Activated B cell treated with CpG ODN at 0.5 μM for 24 hours (primary cell): ENCODE results near the gene TMEM117. TPM values are rescaled to one million over a fixed set of nuclear protein-coding genes. Genes with fewer than 3 reads are reported as not detected.

ENCODE experiments used
- ATAC-seq: fragments of 200-7000 bp; cut with Tn5 transposase; one replicate; pipeline ENCODE4 v1.10.0; 2021; ENCODE audit warnings: low read depth, mild to moderate bottlenecking, moderate library complexity
- CTCF ChIA-PET: fragments of 350-600 bp; sonication (Branson Sonifier 250); formaldehyde crosslinking; loops from one replicate; lab custom pipeline; 2021; ENCODE audit warnings: antibody characterized with exemption; lab: Charles Lee
- POLR2A ChIA-PET: fragments of 350-600 bp; sonication (Branson Sonifier 250); formaldehyde crosslinking; loops from one replicate; lab custom pipeline; 2021; ENCODE audit warnings: antibody characterized with exemption; lab: Charles Lee
- DNase-seq: peaks from one replicate; pipeline ENCODE4 v3.0.0; 2022
- H3K27ac Mint-ChIP-seq: one replicate; pipeline ENCODE4 v1.8.0; 2020; ENCODE audit warnings: mixed read lengths
- H3K27me3 Mint-ChIP-seq: one replicate; pipeline ENCODE4 v1.8.0; 2021; ENCODE audit warnings: mixed read lengths
- H3K36me3 Mint-ChIP-seq: one replicate; pipeline ENCODE4 v1.8.0; 2021; ENCODE audit warnings: low read depth, mixed read lengths
- H3K4me1 Mint-ChIP-seq: one replicate; pipeline ENCODE4 v1.8.0; 2021; ENCODE audit warnings: mixed read lengths
- H3K4me3 Mint-ChIP-seq: one replicate; pipeline ENCODE4 v1.8.0; 2020; ENCODE audit warnings: mild to moderate bottlenecking, mixed read lengths
- H3K9me3 Mint-ChIP-seq: one replicate; pipeline ENCODE4 v1.8.0; 2020; ENCODE audit warnings: mixed read lengths
- CTCF ChIP-seq: fragments of 200-600 bp; IDR thresholded peaks from one replicate; pipeline ENCODE4 v1.8.0; 2022; ENCODE audit warnings: antibody characterized with exemption, mild to moderate bottlenecking
- intact Hi-C: fragments of 100-400 bp; cut with micrococcal nuclease; formaldehyde crosslinking; loops from one replicate; pipeline ENCODE4 v1.15.1; 2024
- total RNA-seq: library from RNA; stranded (reverse); gene quantifications from 2 replicates; pipeline ENCODE4 v1.2.3, GENCODE V29; 2022

Gene TMEM117
- total RNA-seq, 1 donor from 2014 or later = 4.8 TPM

GRCh38 chr12:44017216-44017615, 181.3 kb downstream of the TMEM117 start:
- intact Hi-C loops = no loop called here
- Mint-ChIP-seq H3K9me3 (no peaks in the 10 kb centered on the region), H3K27me3 (no peaks in the 10 kb centered on the region), H3K36me3 (no peaks in the 10 kb centered on the region), H3K27ac (no peak overlapping the region), H3K4me1 (peaks cover 12% of the 10 kb centered on the region), H3K4me3 (no peak overlapping the region)
- no peak for DNase-seq
- no peak for ATAC-seq
- POLR2A ChIA-PET = no interaction called here
- no peak for TF ChIP-seq CTCF
- CTCF ChIA-PET = no interaction called here

- no peak for ATAC-seq
Measured at GRCh38 chr12:44019118-44019517, 183.2 kb downstream of the TMEM117 start.

GRCh38 chr12:44020555-44020954, 184.7 kb downstream of the TMEM117 start:
- no peak for TF ChIP-seq CTCF
- H3K36me3 Mint-ChIP-seq = peaks cover 4% of the 10 kb centered on the region
- peaks cover 6% of the 10 kb centered on the region for H3K9me3 Mint-ChIP-seq
- DNase-seq (no peak), ATAC-seq (no peak)
- no peak overlapping the region for H3K27ac Mint-ChIP-seq
- intact Hi-C loops = no loop called here
- ChIA-PET POLR2A (no interaction called here), CTCF (no interaction called here)
- H3K4me3 Mint-ChIP-seq = no peak overlapping the region
- peaks cover 12% of the 10 kb centered on the region for H3K4me1 Mint-ChIP-seq
- H3K27me3 Mint-ChIP-seq = no peaks in the 10 kb centered on the region

More at GRCh38 chr12:44019118-44019517, 183.2 kb downstream of the TMEM117 start:
- Mint-ChIP-seq H3K27ac (no peak overlapping the region), H3K9me3 (peaks cover 6% of the 10 kb centered on the region), H3K4me3 (no peak overlapping the region), H3K4me1 (peaks cover 12% of the 10 kb centered on the region), H3K27me3 (no peaks in the 10 kb centered on the region), H3K36me3 (peaks cover 4% of the 10 kb centered on the region)
- no peak for TF ChIP-seq CTCF
- no peak for DNase-seq
- ChIA-PET CTCF (no interaction called here), POLR2A (no interaction called here)
- intact Hi-C loops = no loop called here

- TF ChIP-seq CTCF = no peak
- intact Hi-C loops = no loop called here
- POLR2A ChIA-PET = no interaction called here
Measured at GRCh38 chr12:44021471-44021971, 185.6 kb downstream of the TMEM117 start.

GRCh38 chr12:44025499-44025898, 189.6 kb downstream of the TMEM117 start:
- Mint-ChIP-seq H3K27ac (no peak overlapping the region), H3K4me1 (peaks cover 12% of the 10 kb centered on the region), H3K9me3 (peaks cover 10% of the 10 kb centered on the region), H3K36me3 (peaks cover 8% of the 10 kb centered on the region), H3K4me3 (no peak overlapping the region), H3K27me3 (no peaks in the 10 kb centered on the region)
- ChIA-PET POLR2A (no interaction called here), CTCF (no interaction called here)
- intact Hi-C loops = no loop called here
- TF ChIP-seq CTCF = no peak
- ATAC-seq (no peak), DNase-seq (no peak)

More at GRCh38 chr12:44021471-44021971, 185.6 kb downstream of the TMEM117 start:
- H3K27me3 Mint-ChIP-seq = no peaks in the 10 kb centered on the region
- no peak for ATAC-seq
- H3K36me3 Mint-ChIP-seq = peaks cover 4% of the 10 kb centered on the region
- CTCF ChIA-PET = no interaction called here
- peaks cover 12% of the 10 kb centered on the region for H3K4me1 Mint-ChIP-seq
- peaks cover 6% of the 10 kb centered on the region for H3K9me3 Mint-ChIP-seq
- no peak overlapping the region for H3K27ac Mint-ChIP-seq
- DNase-seq = no peak
- no peak overlapping the region for H3K4me3 Mint-ChIP-seq
